ENCODE results near the gene SAE1.

GRCh38 chr19:47243364-47243775 is 112.7 kb downstream of the SAE1 start:
- no peak for TF ChIP-seq CTCF (IDR thresholded peaks at IDR 0.05)
- TF ChIP-seq POLR2A (IDR thresholded peaks at IDR 0.05): no peak
